HG02981 (cell line): ENCODE data around the gene CADM1.

Source experiments
- ATAC-seq: cut with Tn5 transposase; IDR thresholded peaks from one replicate; pipeline ENCODE4 v1.9.1; 2021; ENCODE audit warnings: mild to moderate bottlenecking, moderate library complexity; ENCODE audit not compliant: unreplicated experiment

Gene CADM1

DNA sequence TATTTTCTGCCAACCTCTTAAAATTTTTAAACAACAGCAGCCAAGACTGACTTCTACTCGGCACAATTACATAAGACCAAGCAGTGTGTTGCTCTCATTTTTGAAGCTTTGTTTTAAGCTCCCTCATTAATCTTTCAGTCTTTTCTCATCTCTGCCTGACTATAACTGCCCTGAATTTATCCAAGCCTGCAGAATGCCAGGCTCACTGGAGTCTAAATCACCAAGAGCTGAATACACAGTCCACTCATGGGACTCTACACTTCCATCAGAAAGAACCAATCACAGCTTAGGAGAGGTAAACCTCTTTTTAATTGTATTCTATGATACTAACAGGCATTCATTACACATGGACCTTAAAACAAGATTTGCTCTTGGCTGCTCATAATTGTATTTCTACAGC lies 178.7 kb downstream of the CADM1 start:
- no peak for ATAC-seq

DNA sequence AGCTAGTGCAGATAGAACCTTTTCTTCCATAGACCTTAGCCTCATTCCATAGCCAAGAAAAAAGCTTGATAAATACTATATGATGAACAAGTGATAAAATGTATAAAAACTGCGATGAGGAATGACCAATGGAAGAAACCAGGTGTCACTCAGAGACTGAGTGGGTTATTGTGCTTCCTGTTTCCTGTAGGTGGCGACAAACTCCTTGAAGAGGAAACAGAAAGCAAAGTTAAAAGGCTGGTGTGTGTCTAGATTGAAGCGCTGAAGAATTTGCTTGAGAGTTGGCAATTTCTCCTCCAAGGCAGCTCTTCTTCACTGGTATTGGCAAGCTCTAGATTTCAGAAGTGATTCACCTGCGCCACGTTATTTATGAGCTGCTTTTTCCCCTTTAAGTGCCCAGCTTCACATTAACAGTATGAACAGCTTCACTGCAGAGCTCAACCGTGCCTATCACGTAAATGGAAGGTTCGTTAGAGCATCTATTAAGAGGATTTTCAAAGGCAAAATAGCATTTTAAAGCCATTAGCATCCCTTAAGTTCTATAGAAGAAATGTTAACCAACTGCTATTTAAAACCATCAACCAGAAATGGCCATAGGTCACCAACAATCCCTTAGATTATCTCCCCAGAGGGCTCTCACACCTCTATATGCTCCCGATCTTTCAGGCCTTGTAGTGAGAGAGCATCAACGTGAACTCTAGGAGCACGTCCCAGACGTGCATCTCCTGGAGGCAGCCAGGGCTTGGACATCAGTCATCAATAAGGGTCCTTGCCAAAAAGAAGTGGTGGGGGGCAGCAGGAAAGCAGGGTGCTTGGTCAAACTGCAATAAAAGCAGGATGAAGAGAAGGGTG lies 179.4 kb downstream of the CADM1 start:
- no peak for ATAC-seq

DNA sequence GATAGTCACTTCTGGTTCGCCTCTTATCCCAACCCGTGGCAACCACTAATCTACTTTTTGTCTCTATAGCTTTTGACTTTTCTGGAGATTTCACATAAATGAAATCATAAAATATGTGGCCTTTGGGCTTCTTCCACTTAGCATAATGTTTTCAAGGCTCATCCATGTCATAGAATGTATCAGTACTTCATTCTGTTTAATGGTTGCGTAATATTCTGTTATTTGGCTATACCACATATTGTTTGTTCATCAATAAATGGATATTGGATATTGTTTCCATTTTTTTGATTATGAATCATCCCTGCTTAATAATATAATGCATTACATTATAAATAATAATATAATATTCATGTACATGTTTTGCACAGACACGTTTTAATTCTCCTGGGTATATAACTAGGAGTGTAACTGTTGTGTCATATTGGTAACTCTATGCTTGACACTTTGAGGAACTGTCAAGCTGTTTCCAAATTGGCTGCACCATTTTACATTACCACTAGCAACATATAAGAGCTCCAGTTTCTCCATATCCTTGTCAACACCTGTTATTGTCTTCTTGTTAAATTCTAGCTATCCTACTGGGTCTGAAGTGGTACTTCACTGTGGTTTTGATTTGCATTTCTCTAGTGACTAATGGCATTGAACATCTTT lies 181.5 kb downstream of the CADM1 start:
- no peak for ATAC-seq

DNA sequence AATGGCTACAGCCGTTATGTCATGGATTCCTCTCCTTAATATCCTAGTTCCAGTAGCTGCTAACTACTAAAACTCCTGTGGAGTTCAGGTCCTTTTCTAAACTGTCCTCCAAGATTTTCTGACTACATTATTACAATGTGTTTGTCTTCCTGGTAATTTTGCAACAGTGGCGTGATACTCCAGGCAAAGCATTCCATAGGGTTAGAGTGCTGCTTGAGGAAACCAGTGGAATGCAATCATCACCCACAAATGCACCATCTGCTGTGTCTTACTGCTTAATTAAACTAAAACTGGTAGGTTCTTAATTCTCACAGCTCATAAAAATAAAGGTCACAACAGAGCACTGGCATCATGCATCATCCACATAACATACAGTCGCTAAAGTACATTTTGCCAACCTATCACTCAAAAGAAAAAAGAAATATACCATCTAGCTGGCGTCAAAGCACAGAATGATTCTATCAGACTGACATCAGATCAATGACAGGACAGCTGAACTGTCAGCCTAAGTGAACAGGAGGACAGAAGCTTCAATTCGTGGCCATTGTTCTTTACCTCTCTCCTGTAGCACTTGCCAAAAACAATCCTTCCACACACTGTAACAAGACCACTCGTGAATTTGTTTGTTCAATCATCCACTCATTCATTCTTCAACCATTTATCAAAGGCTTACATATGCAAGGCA lies 182.5 kb downstream of the CADM1 start:
- ATAC-seq = no peak

DNA sequence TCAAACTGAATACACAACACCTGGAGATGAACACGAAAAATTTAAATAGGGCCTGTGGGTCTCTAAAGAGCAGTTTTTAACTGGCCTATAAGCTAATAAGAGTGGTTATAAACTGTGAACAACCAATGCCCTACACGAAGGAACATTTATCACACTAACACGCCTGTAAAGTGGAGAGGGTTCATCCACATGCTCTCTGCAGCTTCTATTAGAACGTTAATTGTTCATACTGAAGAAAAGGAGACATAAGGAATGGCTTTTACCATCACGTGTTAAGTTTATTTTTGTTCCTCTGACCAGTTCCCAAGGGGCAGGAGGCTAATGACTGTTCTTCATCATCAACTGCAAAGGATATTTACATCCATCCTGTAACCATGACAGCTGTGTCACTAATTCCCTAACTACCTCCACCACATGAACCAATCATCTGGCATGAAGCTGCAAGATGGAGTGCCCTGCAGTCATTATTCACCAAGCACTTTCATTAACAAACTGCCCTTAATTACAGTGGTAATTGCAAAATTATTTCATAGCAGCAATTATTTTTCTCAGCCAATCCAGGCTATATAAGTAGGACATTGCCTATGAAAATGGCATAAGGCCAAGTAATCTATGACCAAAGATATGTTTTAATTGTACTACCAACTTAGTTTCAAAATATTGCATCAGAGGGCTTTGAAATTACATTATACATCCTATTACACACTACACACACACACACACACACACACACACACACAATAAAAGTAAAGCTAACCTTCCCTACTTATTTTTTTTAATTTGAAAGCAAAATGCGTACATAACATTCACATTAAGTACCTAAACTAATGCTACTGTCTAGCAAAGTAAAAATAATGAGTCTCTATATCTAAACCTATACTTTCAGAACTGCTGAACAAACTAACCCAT lies 186.7 kb downstream of the CADM1 start:
- ATAC-seq = no peak

DNA sequence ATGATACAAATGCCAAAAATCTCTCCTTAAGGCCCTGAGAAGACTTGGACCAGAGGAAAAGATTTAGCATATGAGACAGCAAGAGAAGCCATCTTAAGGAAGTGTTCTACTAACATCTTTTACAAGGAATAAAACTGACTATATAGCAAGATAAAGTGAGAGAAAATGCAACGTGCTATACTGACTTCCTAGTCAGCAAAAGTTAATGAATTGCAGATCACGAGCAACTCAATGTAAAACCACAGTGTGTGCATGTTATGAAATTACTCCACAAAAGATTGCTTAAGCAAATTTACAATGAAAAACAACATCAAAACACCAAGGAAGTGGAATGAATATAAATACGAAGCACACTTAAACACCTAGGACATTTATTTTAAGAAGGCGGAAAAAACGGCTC lies 187.5 kb downstream of the CADM1 start:
- no peak for ATAC-seq

DNA sequence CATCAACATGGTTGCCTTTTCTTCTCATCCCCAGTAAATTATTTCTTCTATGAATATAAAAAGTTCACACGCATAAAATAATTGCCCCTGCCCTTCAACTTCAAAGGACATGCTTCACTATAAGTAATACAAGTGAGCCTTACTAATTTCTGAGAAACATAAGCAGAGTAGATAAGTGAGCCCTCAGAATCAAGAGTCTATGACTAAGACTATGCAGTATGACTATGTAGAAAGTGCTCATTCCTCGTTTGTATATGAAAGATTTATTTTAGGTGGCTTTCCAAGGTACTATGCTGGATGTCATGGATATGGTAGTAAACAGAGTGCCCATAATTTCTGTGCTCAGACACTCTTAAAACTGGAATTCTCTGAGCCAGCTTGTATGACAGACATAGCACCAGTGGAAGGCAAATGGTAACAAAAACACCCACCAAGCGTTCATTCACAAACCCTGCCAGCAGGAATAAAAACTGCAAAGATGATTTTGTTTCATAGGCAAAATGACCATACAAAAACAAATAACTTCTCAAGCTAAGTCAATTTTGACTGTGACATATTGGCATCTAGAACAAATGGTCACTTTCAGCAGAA lies 189.8 kb downstream of the CADM1 start:
- ATAC-seq = no peak

DNA sequence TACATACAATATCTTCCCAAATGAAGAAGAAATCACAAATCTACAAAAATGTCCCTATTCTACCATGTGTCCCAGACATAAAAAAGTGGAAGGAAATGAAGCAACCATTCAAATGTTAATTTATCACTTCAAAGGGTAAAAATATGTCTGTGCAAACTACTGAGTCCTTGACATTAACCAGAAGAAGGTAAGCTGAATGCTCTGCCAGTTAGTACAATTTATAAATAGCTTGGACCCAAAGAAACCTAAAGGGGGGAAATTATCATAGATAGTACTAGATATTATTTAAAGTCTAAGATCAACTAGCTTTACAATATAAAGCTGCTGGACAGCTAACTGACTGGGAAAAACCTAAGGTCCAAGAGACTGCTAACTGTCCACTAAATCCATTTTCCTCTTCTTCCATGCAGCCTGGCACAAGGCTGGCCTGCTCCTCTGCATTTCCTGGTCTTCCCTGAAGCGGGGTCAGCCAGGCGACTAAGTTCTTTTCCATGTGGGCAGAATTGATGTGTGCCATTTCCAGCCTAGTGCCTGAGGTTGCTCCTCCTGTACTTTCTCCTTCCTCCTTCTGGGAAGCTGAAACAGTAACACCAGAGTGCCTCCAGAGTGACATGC lies 190.9 kb downstream of the CADM1 start:
- ATAC-seq = no peak

DNA sequence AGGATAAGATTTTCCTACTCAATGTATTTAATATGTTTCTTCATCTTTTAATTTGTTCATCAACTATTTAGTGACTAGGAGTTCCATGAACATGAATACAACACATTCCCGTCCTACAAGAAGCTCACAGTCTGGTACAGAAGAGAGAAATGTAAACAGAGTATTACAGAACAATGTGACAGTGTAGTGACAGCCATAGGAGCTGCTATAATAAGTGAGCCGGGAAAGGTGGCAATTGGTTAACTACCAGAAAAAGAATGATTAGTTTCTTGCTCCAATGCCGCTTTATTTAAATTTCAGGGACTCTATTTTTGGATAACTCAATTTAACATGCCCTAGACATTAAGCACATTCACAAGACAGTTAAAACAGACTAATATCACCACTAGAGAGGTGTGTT lies 192.3 kb downstream of the CADM1 start:
- no peak for ATAC-seq

DNA sequence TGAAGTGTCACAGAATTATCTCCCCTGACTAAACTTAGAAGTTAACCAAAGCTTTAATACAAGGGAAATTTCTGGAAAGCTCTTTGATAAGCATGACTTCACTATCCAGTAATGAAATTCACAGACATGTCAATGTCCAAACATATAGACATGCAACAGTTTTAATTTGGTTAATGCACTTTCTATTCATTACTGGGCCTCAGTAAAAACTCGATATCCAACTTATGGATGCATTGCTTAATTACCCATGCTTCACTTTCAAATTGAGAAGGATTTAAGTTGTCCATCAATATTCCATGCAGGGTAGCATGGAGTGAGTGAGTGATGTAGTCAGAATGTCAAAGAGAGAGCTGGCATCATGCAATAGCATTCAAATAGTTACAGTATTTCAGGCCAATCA lies 197.5 kb downstream of the CADM1 start:
- ATAC-seq = no peak

DNA sequence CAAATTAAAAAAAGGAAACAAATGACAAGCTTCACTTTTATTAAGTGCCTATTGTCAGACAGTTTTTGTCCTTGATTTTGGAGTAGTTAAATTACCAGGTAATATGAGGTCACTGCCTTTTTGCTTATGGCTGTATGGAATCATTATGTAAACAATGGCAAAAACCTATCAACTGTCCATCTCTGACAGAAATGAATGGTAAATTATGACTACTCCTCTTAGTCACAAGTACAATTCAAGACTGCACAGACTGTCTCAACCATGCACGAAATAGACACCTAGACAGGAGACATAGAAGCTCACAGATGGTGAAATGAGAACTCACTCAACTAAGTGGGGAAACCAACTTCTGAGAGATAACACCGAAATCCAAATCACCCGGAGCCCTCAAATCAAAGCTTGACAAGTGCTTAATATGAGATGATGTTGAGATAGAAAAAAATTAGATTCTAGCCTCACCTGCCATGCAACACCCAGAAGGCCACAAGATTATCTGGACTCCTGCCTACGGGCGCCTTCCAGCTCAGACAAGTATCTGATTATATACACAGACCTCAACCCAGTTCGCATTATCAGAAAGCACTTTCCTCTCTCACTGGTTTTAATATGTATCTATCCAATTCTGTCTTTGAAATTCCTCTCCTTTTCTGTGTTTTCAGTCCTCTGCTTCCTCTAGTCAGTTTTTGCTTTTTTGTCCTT lies 199.3 kb downstream of the CADM1 start:
- no peak for ATAC-seq

DNA sequence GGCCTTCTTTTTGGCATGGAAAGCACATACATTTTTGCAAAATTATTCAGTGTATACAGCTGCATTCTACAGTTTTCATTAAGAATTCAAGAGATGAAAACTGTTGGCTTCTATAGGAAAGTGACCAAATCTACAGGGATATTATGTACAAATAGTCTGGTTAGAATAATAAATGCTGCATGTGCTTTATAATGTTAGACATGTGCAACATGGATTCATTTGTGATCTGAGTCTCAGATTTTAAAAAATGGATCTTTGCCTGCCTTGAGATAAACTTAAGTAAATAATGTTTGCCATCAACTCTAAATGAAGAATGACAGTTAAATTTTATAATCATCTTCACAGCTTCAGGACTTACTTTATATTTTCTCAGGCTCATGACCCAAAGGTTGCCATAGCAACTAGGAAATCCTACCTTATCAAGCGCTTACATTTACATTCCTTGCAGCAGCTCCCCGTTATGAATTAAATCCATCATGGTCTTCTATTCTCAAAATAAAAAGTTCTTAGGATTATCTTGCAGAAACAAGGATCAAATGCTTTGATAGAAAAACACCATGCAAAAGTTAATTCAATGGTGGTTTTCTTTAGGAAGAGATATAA lies 200.2 kb downstream of the CADM1 start:
- ATAC-seq = no peak

DNA sequence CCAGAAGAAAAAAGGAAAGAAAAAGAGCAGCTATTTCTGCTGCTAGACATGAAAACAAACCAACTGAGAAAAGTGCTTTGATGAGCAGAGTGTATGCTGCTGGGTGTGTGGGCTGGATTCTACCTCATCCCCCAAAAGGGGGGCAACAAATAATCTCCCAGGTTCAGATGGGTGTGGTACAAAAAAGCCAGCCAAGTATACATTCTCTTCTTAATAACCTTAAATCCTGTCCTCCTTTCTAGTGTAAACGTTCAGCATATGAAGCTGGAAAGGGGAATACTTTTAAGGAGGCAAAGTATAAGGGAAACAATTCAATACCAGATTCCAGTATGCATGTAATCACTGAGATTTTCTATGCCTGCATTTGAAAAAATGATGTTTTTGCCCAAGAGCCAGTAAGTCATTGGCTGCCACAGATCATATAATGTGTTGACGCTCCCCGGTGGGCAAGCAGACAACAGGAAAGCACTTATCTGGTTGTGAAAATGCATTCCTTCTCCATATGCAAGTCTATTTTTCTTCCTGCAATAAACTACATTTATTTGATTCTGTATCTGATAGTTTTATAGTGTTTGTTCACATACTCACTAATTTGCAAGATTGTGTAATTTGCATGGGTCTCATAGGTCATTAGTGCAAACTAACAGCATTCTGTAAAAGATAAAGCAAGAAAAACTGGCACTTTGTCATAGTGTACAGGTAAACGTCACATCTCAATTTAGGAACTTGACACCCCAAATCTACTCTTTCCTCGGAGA lies 201.1 kb downstream of the CADM1 start:
- ATAC-seq = no peak

DNA sequence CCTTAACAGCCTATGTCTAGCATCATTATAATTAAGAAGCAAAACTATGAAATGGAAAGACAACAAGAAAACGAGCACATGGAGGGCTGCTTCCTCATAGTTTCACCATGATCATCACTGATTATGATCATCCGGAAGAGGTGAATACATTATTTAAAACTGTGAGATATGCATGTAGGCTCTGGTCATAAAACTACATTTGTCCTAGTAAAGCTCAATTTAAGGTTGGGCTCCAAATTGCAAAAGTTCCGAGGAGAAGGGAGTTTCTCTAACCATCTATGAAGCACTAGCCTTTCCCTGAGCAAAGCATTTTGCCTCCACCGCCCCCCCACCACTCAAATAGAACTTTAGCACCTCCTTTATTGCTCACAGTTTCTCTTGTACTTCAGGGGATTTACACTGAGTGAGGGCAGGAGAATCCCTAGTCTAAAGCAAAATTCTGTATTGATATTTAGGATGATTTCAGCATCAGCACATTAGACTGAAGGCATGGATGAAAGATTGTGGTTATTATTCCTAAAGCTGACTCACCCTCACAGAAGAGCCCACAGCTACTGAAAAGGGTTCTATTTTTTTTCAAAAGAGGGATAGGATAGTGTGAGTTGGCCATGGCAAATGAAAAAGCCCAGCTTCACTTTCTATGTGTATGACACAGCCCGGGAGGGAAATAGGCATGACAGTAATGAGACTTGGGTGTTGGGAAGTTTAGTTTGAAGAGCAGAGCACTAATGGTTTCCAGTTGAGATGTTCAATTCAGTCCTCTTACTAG lies 203.4 kb downstream of the CADM1 start:
- no peak for ATAC-seq

DNA sequence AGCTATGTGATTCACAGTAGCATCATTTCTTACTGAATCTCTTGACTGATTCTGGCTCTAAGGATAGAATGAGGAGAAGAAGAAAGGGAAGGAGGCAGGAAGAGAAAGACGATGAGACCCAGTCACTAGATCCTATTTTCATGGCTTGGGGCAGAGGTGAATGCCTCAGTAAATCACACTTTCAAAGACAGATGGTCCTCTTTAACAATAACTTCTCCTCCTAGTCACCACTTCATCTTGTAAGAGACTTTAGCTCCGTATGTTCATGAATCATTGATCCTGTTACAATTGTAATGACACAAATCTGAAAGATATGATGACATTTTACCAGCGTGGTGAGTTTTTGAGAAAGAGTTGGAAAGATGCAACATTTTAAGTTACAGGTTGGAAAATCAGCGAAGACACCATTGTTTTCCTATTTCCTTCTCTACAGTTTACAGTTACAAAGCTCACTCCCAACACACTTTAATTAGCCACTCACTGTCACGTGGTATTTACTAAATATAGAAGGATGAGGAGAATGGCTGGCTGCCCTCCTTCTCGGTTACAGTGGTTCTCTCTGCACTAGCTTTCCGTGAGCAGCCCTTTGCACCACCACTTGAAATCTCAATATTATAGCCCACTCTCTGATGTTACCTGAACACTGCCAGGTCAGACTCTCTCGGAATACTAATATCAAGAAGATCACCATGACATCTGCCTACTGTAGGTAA lies 205.8 kb downstream of the CADM1 start:
- ATAC-seq = no peak

DNA sequence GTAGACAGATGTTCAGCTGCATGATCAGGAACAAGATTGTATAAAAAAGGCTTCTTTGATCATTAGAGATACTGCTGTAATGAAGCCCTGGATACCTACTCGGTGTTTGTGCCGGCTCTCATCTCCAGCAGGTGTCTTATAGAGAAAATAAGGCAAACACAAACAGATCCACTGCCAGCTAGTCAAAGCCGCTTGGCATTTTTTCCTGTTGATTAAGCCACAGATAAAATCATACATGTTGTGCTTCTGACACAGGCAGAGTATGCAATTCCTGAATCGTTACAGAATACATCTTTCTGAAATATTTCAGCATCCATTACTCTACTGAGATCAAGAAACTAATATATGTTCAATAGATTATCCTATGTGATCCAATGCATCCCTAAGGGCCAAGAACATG lies 206.9 kb downstream of the CADM1 start:
- no peak for ATAC-seq

DNA sequence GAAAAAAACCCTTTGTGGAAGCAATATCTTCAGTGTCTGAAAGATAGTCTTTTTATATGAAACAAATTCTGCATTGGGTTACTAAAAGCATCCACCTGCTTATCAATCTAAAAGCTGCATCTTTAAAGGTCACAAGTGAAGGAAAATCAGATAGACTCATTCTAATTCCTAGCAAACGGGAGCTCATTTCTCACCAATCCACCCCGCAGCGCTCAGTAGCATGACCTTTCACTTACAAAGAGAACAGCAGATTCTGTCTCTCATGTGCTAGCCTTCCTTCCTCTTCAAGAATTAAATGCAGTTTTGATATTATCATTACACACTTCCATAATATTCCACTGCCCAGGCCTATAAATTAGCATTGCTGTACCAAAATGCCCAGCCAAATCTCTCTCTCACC lies 212.9 kb downstream of the CADM1 start:
- no peak for ATAC-seq
